ENCODE results near the gene PAPSS2. TPM values are rescaled to one million over a fixed set of nuclear protein-coding genes. Genes with fewer than 3 reads are reported as not detected.

The PAPSS2 gene
- total RNA-seq, 1 experiment from 2014 or later: 22.1 TPM

DNA sequence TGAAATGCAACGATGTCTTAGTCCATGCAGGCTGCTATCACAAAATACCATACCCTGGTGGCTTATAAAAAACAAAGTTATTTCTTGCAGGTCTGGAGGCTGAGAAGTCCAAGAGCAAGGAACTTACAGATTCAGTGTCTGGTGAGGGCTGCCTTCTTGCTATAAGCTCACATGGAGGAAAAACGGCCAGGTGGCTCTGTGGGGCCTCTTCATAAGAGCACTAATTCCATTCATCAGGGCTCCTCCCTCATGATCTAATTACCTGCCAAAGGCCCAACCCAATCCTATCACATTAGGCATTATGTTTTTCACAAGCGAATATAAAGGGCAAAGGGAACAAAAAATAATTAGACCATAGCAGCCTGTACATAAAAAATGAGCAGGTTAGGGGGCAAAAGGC, 35.4 kb downstream of the PAPSS2 start:
- no peak overlapping the region for H3K4me3 Mint-ChIP-seq
- no peak for DNase-seq (ENCODE audit: low spot score)
- CTCF ChIA-PET: interaction anchor here (0.5 kb wide), 1 partner anchor 32 kb away, joined by 4 read pairs; no protein-coding TSS in a partner anchor
- H3K27me3 Mint-ChIP-seq (ENCODE audit: low read depth): no peaks in the 10 kb centered on the region
- TF ChIP-seq NFYB (CRISPR knock-in tag; conservative IDR thresholded peaks at IDR 0.05; ENCODE audit: low read depth): no peak
- no peak for TF ChIP-seq TP53 (CRISPR knock-in tag; IDR thresholded peaks at IDR 0.05)
- no peak for TF ChIP-seq MYBL2 (CRISPR knock-in tag; IDR thresholded peaks at IDR 0.05)
- no peak for TF ChIP-seq NR3C1 (CRISPR knock-in tag; conservative IDR thresholded peaks at IDR 0.05; ENCODE audit: low read depth)
- TF ChIP-seq ZNF671 (CRISPR knock-in tag; IDR thresholded peaks at IDR 0.05): no peak
- no peak for TF ChIP-seq EMX1 (CRISPR knock-in tag; IDR thresholded peaks at IDR 0.05)
- TF ChIP-seq PRRX2 (CRISPR knock-in tag; IDR thresholded peaks at IDR 0.05): no peak
- no peak for TF ChIP-seq STAT6 (CRISPR knock-in tag; conservative IDR thresholded peaks at IDR 0.05; ENCODE audit: low read depth)
- no peak for TF ChIP-seq FOXP4 (CRISPR knock-in tag; IDR thresholded peaks at IDR 0.05)
- TF ChIP-seq ZNF423 (CRISPR knock-in tag; IDR thresholded peaks at IDR 0.05): no peak
- TF ChIP-seq MLX (CRISPR knock-in tag; IDR thresholded peaks at IDR 0.05): no peak
- TF ChIP-seq, protein P1, sequence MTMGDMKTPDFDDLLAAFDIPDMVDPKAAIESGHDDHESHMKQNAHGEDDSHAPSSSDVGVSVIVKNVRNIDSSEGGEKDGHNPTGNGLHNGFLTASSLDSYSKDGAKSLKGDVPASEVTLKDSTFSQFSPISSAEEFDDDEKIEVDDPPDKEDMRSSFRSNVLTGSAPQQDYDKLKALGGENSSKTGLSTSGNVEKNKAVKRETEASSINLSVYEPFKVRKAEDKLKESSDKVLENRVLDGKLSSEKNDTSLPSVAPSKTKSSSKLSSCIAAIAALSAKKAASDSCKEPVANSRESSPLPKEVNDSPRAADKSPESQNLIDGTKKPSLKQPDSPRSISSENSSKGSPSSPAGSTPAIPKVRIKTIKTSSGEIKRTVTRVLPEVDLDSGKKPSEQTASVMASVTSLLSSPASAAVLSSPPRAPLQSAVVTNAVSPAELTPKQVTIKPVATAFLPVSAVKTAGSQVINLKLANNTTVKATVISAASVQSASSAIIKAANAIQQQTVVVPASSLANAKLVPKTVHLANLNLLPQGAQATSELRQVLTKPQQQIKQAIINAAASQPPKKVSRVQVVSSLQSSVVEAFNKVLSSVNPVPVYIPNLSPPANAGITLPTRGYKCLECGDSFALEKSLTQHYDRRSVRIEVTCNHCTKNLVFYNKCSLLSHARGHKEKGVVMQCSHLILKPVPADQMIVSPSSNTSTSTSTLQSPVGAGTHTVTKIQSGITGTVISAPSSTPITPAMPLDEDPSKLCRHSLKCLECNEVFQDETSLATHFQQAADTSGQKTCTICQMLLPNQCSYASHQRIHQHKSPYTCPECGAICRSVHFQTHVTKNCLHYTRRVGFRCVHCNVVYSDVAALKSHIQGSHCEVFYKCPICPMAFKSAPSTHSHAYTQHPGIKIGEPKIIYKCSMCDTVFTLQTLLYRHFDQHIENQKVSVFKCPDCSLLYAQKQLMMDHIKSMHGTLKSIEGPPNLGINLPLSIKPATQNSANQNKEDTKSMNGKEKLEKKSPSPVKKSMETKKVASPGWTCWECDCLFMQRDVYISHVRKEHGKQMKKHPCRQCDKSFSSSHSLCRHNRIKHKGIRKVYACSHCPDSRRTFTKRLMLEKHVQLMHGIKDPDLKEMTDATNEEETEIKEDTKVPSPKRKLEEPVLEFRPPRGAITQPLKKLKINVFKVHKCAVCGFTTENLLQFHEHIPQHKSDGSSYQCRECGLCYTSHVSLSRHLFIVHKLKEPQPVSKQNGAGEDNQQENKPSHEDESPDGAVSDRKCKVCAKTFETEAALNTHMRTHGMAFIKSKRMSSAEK (CRISPR knock-in tag; IDR thresholded peaks at IDR 0.05; ENCODE audit: borderline replicate concordance): no peak
- TF ChIP-seq, protein P2, sequence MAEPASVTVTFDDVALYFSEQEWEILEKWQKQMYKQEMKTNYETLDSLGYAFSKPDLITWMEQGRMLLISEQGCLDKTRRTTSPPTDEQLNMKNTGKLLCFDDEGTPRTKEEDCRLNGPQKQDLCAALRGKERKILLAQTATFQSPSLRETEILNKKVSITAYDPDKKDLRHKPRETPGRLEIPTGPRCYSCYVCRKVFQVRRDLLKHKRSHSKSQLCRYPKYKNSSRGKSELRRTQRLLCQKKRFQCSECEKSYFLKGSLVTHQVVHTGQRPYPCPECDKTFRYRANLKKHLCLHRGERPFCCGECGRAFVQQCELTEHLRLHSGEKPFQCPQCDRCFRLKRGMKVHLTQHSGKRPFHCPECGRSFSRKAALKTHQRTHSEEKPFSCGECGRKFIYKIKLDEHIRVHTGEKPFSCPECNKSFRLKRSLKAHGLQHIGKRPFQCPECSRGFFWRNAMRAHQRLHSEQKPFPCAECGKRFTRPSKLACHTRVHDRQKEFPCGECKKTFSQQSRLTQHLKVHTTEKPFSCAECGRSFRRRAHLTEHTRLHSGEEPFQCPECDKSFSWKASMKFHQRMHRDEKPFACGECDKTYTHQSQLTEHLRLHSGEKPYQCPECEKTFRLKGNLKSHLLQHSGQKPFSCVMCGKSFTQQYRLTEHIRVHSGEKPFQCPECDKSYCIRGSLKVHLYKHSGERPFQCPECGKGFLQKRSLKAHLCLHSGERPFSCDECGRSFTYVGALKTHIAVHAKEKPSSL (CRISPR knock-in tag; conservative IDR thresholded peaks at IDR 0.05): no peak
- TF ChIP-seq JUN (CRISPR knock-in tag; IDR thresholded peaks at IDR 0.05): no peak
- no peak for TF ChIP-seq TEAD4 (CRISPR knock-in tag; IDR thresholded peaks at IDR 0.05)
- TF ChIP-seq E2F4 (CRISPR knock-in tag; IDR thresholded peaks at IDR 0.05; ENCODE audit: borderline replicate concordance, low read depth): no peak
- no peak for TF ChIP-seq SOX15 (CRISPR knock-in tag; IDR thresholded peaks at IDR 0.05)
- no peak for TF ChIP-seq ATF6 (CRISPR knock-in tag; IDR thresholded peaks at IDR 0.05)
- no peaks in the 10 kb centered on the region for H3K9me3 Mint-ChIP-seq
- no peaks in the 10 kb centered on the region for H3K36me3 Mint-ChIP-seq
- H3K4me1 Mint-ChIP-seq: peaks cover 4% of the 10 kb centered on the region; the same call in 1 of the 2 replicates
- H3K27ac Mint-ChIP-seq: no peak overlapping the region
- no peak for ATAC-seq
- POLR2A ChIA-PET: no interaction called here

Data from WTC11 (cell line).